Upper lobe of left lung (tissue), 6 donors: ENCODE results near the gene NFATC3. TPM values are rescaled to one million over a fixed set of nuclear protein-coding genes. Genes with fewer than 3 reads are reported as not detected.

Experiments
- ATAC-seq, 2 donors: fragments of 200-7000 bp; cut with Tn5 transposase; one replicate each; pipeline ENCODE4 v1.9.1; 2022; ENCODE audit warnings: mild to moderate bottlenecking in 2 of 2, moderate library complexity in 2 of 2; ENCODE audit not compliant: low FRiP score in 2 of 2
- DNase-seq, 2 donors: peaks; one replicate each; pipeline ENCODE4 v3.0.0-alpha.2; 2019 to 2020
- H3K27ac ChIP-seq, 4 donors: fragments of 200-600 bp; sonication (generic); one replicate each; pipeline ENCODE4 v1.5.1; 2016 to 2019
- H3K27me3 ChIP-seq, 4 donors: fragments of 200-600 bp; sonication (generic); one replicate each; pipeline ENCODE4 v1.5.1; 2017 to 2019
- H3K36me3 ChIP-seq, 4 donors: fragments of 200-600 bp; sonication (generic); one replicate each; pipeline ENCODE4 v1.5.1; 2016 to 2019
- H3K4me1 ChIP-seq, 4 donors: fragments of 200-600 bp; sonication (generic); one replicate each; pipeline ENCODE4 v1.5.1; 2018 to 2019
- H3K4me3 ChIP-seq, 4 donors: fragments of 200-600 bp; sonication (generic); one replicate each; pipeline ENCODE4 v1.5.1; 2017 to 2019; ENCODE audit warnings: mild to moderate bottlenecking in 2 of 4, moderate library complexity in 1 of 4
- H3K9me3 ChIP-seq, 4 donors: fragments of 200-600 bp; sonication (generic); one replicate each; pipeline ENCODE4 v1.5.1; 2018 to 2019
- EP300 ChIP-seq, 4 donors: sonication (generic); formaldehyde crosslinking; IDR thresholded peaks; one replicate each; pipeline ENCODE4 v1.5.1; 2017; ENCODE audit warnings: antibody characterized with exemption in 4 of 4, control low read depth in 2 of 4
- POLR2A ChIP-seq, 4 donors: fragments of 450-650 bp; IDR thresholded peaks; one replicate each; pipeline ENCODE4 v1.5.1; 2016 to 2017; ENCODE audit warnings: antibody characterized with exemption in 4 of 4, mild to moderate bottlenecking in 2 of 4
- POLR2AphosphoS5 ChIP-seq, 2 donors: sonication (generic); formaldehyde crosslinking; IDR thresholded peaks; one replicate each; pipeline ENCODE4 v1.5.1; 2017; ENCODE audit warnings: antibody characterized with exemption in 2 of 2
- WGBS, 2 donors: methylation state at CpG; one replicate each; pipeline ENCODE4 v1.1.5; 2017 to 2018; 5-methylcytosine and 5-hydroxymethylcytosine counted together
- total RNA-seq, 6 donors: library from RNA; depleted of rRNA in 4 of 6; stranded (reverse); fragments of >200 nt in 4 of 6; gene quantifications; one replicate each; pipeline versions ENCODE4 v1.1.0 to v1.2.1, GENCODE V29; 2016 to 2021
- TF ChIP-seq, protein P1 (sequence below), 6 experiments: fragments of 450-650 bp in 4 of 6; fragments of 200-600 bp in 2 of 6; sonication (generic) in 2 of 6; IDR thresholded peaks; one replicate each; pipeline ENCODE4 v1.5.1; 2016 to 2019; ENCODE audit warnings: antibody characterized with exemption in 6 of 6
- donor health status: DM: no; HTN: no; CAD: no; lungs with moderate emphysema.
- donor health status: DM: no; HTN: yes; CAD: no; lungs with severe emphysema.

The NFATC3 gene
- total RNA-seq, 6 donors from 2014 or later = 49.1 to 95.3 (median 68.0) TPM

GRCh38 chr16:68136515-68136914 lies 51.3 kb downstream of the NFATC3 start:
- Histone ChIP-seq H3K36me3 (peaks cover 0 to 17% (median 0%) of the 10 kb centered on the region in 4 donors), H3K27ac (no peak overlapping the region), H3K4me1 (peaks cover 0 to 7% (median 3%) of the 10 kb centered on the region in 4 donors), H3K27me3 (no peaks in the 10 kb centered on the region), H3K4me3 (no peak overlapping the region), H3K9me3 (no peaks in the 10 kb centered on the region)
- DNase-seq (no peak), ATAC-seq (no peak)
- WGBS, 2 donors = 97 to 100% methylated on average over 3 of the region's 3 CpGs
- TF ChIP-seq POLR2AphosphoS5 (IDR thresholded peaks at IDR 0.05) (no peak), EP300 (IDR thresholded peaks at IDR 0.05) (no peak), POLR2A (IDR thresholded peaks at IDR 0.05) (no peak)
- TF ChIP-seq, protein P1, sequence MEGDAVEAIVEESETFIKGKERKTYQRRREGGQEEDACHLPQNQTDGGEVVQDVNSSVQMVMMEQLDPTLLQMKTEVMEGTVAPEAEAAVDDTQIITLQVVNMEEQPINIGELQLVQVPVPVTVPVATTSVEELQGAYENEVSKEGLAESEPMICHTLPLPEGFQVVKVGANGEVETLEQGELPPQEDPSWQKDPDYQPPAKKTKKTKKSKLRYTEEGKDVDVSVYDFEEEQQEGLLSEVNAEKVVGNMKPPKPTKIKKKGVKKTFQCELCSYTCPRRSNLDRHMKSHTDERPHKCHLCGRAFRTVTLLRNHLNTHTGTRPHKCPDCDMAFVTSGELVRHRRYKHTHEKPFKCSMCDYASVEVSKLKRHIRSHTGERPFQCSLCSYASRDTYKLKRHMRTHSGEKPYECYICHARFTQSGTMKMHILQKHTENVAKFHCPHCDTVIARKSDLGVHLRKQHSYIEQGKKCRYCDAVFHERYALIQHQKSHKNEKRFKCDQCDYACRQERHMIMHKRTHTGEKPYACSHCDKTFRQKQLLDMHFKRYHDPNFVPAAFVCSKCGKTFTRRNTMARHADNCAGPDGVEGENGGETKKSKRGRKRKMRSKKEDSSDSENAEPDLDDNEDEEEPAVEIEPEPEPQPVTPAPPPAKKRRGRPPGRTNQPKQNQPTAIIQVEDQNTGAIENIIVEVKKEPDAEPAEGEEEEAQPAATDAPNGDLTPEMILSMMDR (IDR thresholded peaks at IDR 0.05) = no peak

GRCh38 chr16:68144008-68144407 lies 58.8 kb downstream of the NFATC3 start:
- no peaks in the 10 kb centered on the region for H3K27me3 ChIP-seq
- ATAC-seq (no peak), DNase-seq (no peak)
- peaks cover 0 to 14% (median 5%) of the 10 kb centered on the region in 4 donors for H3K4me1 ChIP-seq
- H3K36me3 ChIP-seq = peaks cover 0 to 18% (median 6%) of the 10 kb centered on the region in 4 donors
- 91 to 100% methylated on average over 1 of the region's 1 CpG for WGBS, 2 donors
- H3K4me3 ChIP-seq = no peak overlapping the region
- no peak for TF ChIP-seq POLR2AphosphoS5 (IDR thresholded peaks at IDR 0.05)
- TF ChIP-seq POLR2A (IDR thresholded peaks at IDR 0.05) = no peak
- TF ChIP-seq, protein P1 (IDR thresholded peaks at IDR 0.05) = no peak
- TF ChIP-seq EP300 (IDR thresholded peaks at IDR 0.05) = no peak
- H3K27ac ChIP-seq = no peak overlapping the region
- H3K9me3 ChIP-seq = no peaks in the 10 kb centered on the region

DNA sequence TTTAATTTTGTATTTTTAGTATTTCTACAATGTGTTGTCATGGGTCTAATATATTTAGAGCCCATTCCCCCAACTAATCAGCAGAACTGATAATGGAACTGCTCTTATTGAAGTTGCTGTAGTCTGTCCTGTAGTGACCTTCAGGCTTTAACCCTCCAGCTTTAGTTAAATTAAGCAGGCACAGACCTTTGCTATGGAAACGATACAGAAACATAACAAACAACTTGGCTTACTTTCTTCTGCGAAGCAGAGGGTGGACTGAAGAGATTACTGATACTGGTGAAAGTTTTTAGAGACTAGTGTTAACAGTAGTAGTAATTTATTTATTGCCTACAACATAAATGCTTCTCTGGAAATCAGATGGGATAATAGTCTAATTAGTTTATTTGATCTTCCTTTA lies 61.4 kb downstream of the NFATC3 start:
- H3K27me3 ChIP-seq = no peaks in the 10 kb centered on the region
- DNase-seq (no peak), ATAC-seq (peak in 1 of 2 donors; percentile 83)
- no peak overlapping the region for H3K27ac ChIP-seq
- TF ChIP-seq POLR2AphosphoS5 (IDR thresholded peaks at IDR 0.05) (no peak), EP300 (IDR thresholded peaks at IDR 0.05) (no peak), POLR2A (IDR thresholded peaks at IDR 0.05) (no peak)
- TF ChIP-seq, protein P1 (IDR thresholded peaks at IDR 0.05) = no peak
- WGBS, 2 donors = 37 to 44% methylated on average over 2 of the region's 2 CpGs
- H3K9me3 ChIP-seq = no peaks in the 10 kb centered on the region
- H3K36me3 ChIP-seq = peaks cover 0 to 15% (median 6%) of the 10 kb centered on the region in 4 donors
- peaks cover 0 to 14% (median 5%) of the 10 kb centered on the region in 4 donors for H3K4me1 ChIP-seq
- H3K4me3 ChIP-seq = no peak overlapping the region

DNA sequence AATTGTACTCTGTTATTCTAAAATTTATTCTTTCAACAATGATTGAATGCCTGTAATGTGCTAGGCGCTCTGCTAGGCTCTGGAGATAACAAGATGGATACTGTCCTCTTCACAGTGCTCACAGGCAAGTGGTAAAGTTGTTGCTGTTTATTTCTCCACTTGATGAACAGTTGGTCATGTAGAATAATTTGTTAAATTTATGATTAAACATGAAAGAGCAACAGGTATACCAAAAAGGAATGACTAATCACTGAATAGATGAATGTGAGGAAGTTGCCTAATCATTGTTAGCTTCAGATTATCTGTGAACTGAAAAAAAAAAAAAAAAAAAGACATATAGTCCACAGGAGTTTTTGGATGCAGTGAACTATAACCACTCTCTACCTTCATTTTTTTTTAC lies 62.3 kb downstream of the NFATC3 start:
- peaks cover 0 to 11% (median 4%) of the 10 kb centered on the region in 4 donors for H3K4me1 ChIP-seq
- ATAC-seq (no peak), DNase-seq (no peak)
- no peak overlapping the region for H3K4me3 ChIP-seq
- H3K27me3 ChIP-seq = no peaks in the 10 kb centered on the region
- no peak overlapping the region for H3K27ac ChIP-seq
- no peaks in the 10 kb centered on the region for H3K9me3 ChIP-seq
- peaks cover 0 to 15% (median 6%) of the 10 kb centered on the region in 4 donors for H3K36me3 ChIP-seq
- 91 to 97% methylated on average over 1 of the region's 1 CpG for WGBS, 2 donors
- TF ChIP-seq, protein P1 (IDR thresholded peaks at IDR 0.05) = no peak
- TF ChIP-seq POLR2A (IDR thresholded peaks at IDR 0.05) = no peak
- no peak for TF ChIP-seq POLR2AphosphoS5 (IDR thresholded peaks at IDR 0.05)
- TF ChIP-seq EP300 (IDR thresholded peaks at IDR 0.05) = no peak

DNA sequence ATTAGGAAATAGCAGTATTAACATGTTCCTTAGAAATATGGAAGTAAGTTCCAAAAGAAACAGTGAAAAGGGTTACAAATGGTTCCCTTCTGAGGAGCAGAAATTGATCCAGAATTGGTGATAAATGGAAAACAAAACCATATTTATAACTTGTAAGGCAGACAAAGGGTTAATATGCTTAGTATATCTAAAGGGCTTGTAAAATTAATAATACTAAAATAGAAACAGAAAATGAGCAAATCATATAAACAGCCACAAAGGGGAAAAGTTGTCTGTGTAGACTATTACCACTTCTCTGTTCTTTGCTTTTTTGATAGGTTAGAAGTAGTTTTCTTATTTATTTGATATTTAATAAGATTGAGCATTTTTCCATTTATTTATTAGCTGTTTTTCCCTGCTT lies 64.4 kb downstream of the NFATC3 start:
- Histone ChIP-seq H3K27ac (no peak overlapping the region), H3K36me3 (peaks cover 0 to 11% (median 4%) of the 10 kb centered on the region in 4 donors), H3K9me3 (no peaks in the 10 kb centered on the region), H3K4me3 (no peak overlapping the region), H3K27me3 (no peaks in the 10 kb centered on the region), H3K4me1 (peaks cover 0 to 9% (median 2%) of the 10 kb centered on the region in 4 donors)
- TF ChIP-seq EP300 (IDR thresholded peaks at IDR 0.05) = no peak
- TF ChIP-seq POLR2AphosphoS5 (IDR thresholded peaks at IDR 0.05) = no peak
- no peak for TF ChIP-seq POLR2A (IDR thresholded peaks at IDR 0.05)
- TF ChIP-seq, protein P1 (IDR thresholded peaks at IDR 0.05) = no peak
- DNase-seq (no peak), ATAC-seq (no peak)
